ENCODE data around the gene LANCL2. TPM values are rescaled to one million over a fixed set of nuclear protein-coding genes. Genes with fewer than 3 reads are reported as not detected.

Gene LANCL2
- total RNA-seq, 5 donors from 2014 or later (not counting 1 experiment from before 2014, with no cell fraction given): 5.0 to 6.4 (median 6.1) TPM

DNA sequence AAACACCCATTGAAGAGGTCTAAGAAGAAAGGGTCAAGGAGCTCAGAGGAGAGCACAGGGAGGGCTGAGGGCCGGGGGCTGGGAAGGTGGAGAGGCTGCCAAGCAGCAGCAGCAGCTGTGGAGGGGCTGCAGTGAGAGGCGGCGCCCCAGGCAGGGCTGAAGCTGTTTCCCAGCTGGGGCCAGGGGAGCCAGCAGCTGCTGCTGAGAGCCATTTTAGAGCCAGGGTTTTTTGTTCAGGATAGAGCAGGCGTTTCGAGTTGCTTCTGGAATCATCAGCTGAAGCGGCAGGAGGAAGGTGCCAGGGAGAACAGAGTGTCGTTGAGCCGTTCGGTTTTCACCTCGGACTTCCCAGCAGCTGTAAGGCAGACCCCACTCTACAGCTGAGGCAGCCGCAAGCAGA, 62.7 kb downstream of the LANCL2 start:
- no peaks in the 10 kb centered on the region for H3K9me3 Mint-ChIP-seq
- H3K4me3 ChIP-seq (ENCODE audit: control insufficient read depth in 1 of 2, extremely low read depth in 1 of 2, low read length in 1 of 2): no peak overlapping the region
- no peaks in the 10 kb centered on the region for H3K9me3 ChIP-seq
- H3K4me3 Mint-ChIP-seq: no peak overlapping the region
- H3K27ac ChIP-seq (ENCODE audit: low read length): no peak overlapping the region
- H3K36me3 Mint-ChIP-seq: peaks cover 24% of the 10 kb centered on the region
- ChIA-PET CTCF (interaction anchor here in 1 of 2 donors (1.0 kb wide), 1 partner anchor 12 kb away, joined by 3 read pairs; no protein-coding TSS in a partner anchor), POLR2A (no interaction called here)
- WGBS (ENCODE audit: insufficient coverage): 94% methylated on average over 11 of the region's 11 CpGs
- H3K27me3 ChIP-seq (replicated peaks in 1 of 2; ENCODE audit: control insufficient read depth in 2 of 2, extremely low read depth in 1 of 2, insufficient read depth in 2 of 2, low read length in 1 of 2): no peaks in the 10 kb centered on the region
- no peaks in the 10 kb centered on the region for H3K27me3 Mint-ChIP-seq
- DNase-seq: no peak
- H3K27ac Mint-ChIP-seq: no peak overlapping the region
- no peak for ATAC-seq (replicated peaks in 1 of 4)
- peaks cover 0 to 17% of the 10 kb centered on the region in 2 donors for H3K36me3 ChIP-seq (ENCODE audit: control insufficient read depth in 2 of 2, extremely low read depth in 1 of 2, insufficient read depth in 1 of 2, low read length in 1 of 2)
- peaks cover 0 to 2% of the 10 kb centered on the region in 2 experiments for H3K4me1 ChIP-seq (ENCODE audit: control insufficient read depth in 1 of 2, extremely low read depth in 1 of 2, insufficient read depth in 2 of 2, low read length in 2 of 2)
- H3K4me1 Mint-ChIP-seq: peaks cover under 1 to 2% (median 2%) of the 10 kb centered on the region in 3 donors

DNA sequence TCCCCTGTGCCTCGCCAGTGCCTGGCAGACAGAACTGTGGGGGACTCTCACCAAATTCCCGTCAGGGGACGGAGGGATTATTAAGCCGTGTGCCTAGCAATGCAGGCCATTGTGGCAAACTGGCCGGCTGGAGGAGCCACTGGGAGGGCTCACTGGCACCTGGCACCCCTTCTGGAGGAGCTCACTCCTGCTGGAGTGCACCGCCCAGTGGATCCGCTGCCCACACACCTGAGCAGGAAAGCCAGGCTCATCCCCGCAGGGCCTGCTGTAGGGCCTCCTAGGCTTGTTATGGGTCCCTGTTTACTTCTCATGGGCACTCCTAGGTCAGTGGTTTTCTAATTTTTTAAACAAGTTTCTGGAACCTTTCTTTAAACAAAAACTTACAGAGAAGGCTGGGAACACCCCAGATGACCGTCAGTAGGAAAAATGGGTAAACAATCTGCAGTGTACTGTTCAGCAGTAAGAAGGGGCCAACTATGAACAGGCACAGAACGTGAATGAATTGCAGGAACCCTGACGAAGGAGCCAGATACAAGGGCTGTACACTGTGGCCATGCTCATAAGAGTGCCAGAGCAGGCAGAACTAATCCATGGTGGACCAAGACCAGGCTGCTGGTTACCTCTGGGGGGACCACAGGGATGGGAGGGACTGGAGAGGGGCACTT, 64.8 kb downstream of the LANCL2 start:
- no peaks in the 10 kb centered on the region for H3K27me3 Mint-ChIP-seq
- no peaks in the 10 kb centered on the region for H3K27me3 ChIP-seq (replicated peaks in 1 of 2; ENCODE audit: control insufficient read depth in 2 of 2, extremely low read depth in 1 of 2, insufficient read depth in 2 of 2, low read length in 1 of 2)
- WGBS (ENCODE audit: insufficient coverage): 85% methylated on average over 10 of the region's 11 CpGs

DNA sequence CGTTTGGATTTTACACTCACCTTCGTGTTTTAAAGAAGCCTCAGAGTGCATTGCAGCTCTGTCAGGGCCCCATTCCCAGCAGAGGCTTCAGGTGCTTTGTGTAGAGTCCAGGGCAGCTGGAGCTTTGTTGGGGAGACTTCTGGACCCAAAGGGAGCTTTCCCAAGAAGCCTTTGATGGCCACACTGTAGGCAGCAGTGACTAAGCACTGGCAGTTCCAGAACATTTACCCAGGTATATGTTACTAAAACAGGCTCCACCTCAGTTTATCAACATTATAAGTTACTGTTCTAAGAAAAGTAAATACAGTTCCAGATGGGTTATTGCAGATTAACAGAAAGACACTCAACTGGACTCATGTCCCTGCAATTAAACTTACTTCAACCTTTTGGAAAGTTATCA, 66.8 kb downstream of the LANCL2 start:
- Mint-ChIP-seq H3K4me1 (peaks cover 18 to 29% (median 28%) of the 10 kb centered on the region in 3 donors), H3K4me3 (no peak overlapping the region), H3K27ac (no peak overlapping the region), H3K27me3 (no peaks in the 10 kb centered on the region), H3K9me3 (no peaks in the 10 kb centered on the region), H3K36me3 (peaks cover 3% of the 10 kb centered on the region)
- CTCF ChIA-PET: interaction anchor here in 1 of 2 donors (0.6 to 1.7 kb wide), 2 partner anchors 14 to 165 kb away, joined by 3 to 9 read pairs; no protein-coding TSS in a partner anchor
- Histone ChIP-seq H3K27me3 (replicated peaks in 1 of 2; ENCODE audit: control insufficient read depth in 2 of 2, extremely low read depth in 1 of 2, insufficient read depth in 2 of 2, low read length in 1 of 2) (no peaks in the 10 kb centered on the region), H3K4me3 (ENCODE audit: control insufficient read depth in 1 of 2, extremely low read depth in 1 of 2, low read length in 1 of 2) (no peak overlapping the region), H3K27ac (ENCODE audit: low read length) (no peak overlapping the region), H3K36me3 (ENCODE audit: control insufficient read depth in 2 of 2, extremely low read depth in 1 of 2, insufficient read depth in 1 of 2, low read length in 1 of 2) (peaks cover 0 to 4% of the 10 kb centered on the region in 2 donors), H3K4me1 (ENCODE audit: control insufficient read depth in 1 of 2, extremely low read depth in 1 of 2, insufficient read depth in 2 of 2, low read length in 2 of 2) (peaks cover 0 to 21% of the 10 kb centered on the region in 2 experiments), H3K9me3 (no peaks in the 10 kb centered on the region)
- DNase-seq: no peak
- POLR2A ChIA-PET: no interaction called here
- 33% methylated on average over 2 of the region's 2 CpGs for WGBS (ENCODE audit: insufficient coverage)
- no peak for ATAC-seq (replicated peaks in 1 of 4)

More for the DNA sequence above, 64.8 kb downstream of the LANCL2 start:
- Histone ChIP-seq H3K4me1 (ENCODE audit: control insufficient read depth in 1 of 2, extremely low read depth in 1 of 2, insufficient read depth in 2 of 2, low read length in 2 of 2) (peaks cover 0 to 7% of the 10 kb centered on the region in 2 experiments), H3K9me3 (no peaks in the 10 kb centered on the region), H3K4me3 (ENCODE audit: control insufficient read depth in 1 of 2, extremely low read depth in 1 of 2, low read length in 1 of 2) (no peak overlapping the region), H3K27ac (ENCODE audit: low read length) (no peak overlapping the region), H3K36me3 (ENCODE audit: control insufficient read depth in 2 of 2, extremely low read depth in 1 of 2, insufficient read depth in 1 of 2, low read length in 1 of 2) (peaks cover 0 to 15% of the 10 kb centered on the region in 2 donors)
- Mint-ChIP-seq H3K4me3 (no peak overlapping the region), H3K27ac (no peak overlapping the region), H3K9me3 (no peaks in the 10 kb centered on the region), H3K36me3 (peaks cover 23% of the 10 kb centered on the region), H3K4me1 (peaks cover 8 to 14% (median 13%) of the 10 kb centered on the region in 3 donors)
- ATAC-seq (replicated peaks in 1 of 4): no peak
- POLR2A ChIA-PET: no interaction called here
- no peak for DNase-seq
- CTCF ChIA-PET: no interaction called here

DNA sequence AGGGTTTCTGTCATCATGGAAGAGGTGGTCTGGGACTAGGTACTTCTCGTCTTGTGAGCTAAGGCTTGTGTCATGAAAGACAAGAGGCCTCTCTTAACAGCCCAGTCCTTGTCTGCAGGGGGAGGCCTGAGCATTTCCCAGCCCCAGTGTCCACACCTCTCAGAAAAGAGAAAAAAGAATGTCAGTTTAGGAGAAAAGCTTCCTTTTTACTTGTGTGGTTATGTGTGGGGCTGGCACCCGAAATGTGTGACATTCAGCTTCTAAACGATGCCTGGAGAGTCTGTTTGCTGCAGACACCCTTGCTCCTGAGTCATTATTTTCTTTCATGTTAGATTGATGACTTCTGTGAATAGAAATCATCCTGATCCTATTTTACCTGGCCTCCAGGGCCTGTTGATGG, 67.4 kb downstream of the LANCL2 start:
- CTCF ChIA-PET: interaction anchor here in 1 of 2 donors (1.7 kb wide), 1 partner anchor 164 kb away, joined by 9 read pairs; no protein-coding TSS in a partner anchor
- H3K27ac Mint-ChIP-seq: no peak overlapping the region
- H3K27me3 Mint-ChIP-seq: no peaks in the 10 kb centered on the region
- H3K4me3 Mint-ChIP-seq: no peak overlapping the region
- WGBS (ENCODE audit: insufficient coverage): no CpG with 5 or more reads among the region's 3 CpGs
- DNase-seq (no peak), ATAC-seq (replicated peaks in 1 of 4) (peak in 1 of 4 experiments; percentile 10)
- no peak overlapping the region for H3K4me3 ChIP-seq (ENCODE audit: control insufficient read depth in 1 of 2, extremely low read depth in 1 of 2, low read length in 1 of 2)
- no peaks in the 10 kb centered on the region for H3K9me3 Mint-ChIP-seq
- no peak overlapping the region for H3K27ac ChIP-seq (ENCODE audit: low read length)
- H3K27me3 ChIP-seq (replicated peaks in 1 of 2; ENCODE audit: control insufficient read depth in 2 of 2, extremely low read depth in 1 of 2, insufficient read depth in 2 of 2, low read length in 1 of 2): no peaks in the 10 kb centered on the region
- no peaks in the 10 kb centered on the region for H3K9me3 ChIP-seq
- peaks cover 21 to 33% (median 31%) of the 10 kb centered on the region in 3 donors for H3K4me1 Mint-ChIP-seq
- POLR2A ChIA-PET: no interaction called here
- H3K36me3 Mint-ChIP-seq: peaks cover 3% of the 10 kb centered on the region
- H3K4me1 ChIP-seq (ENCODE audit: control insufficient read depth in 1 of 2, extremely low read depth in 1 of 2, insufficient read depth in 2 of 2, low read length in 2 of 2): peaks cover 0 to 21% of the 10 kb centered on the region in 2 experiments
- H3K36me3 ChIP-seq (ENCODE audit: control insufficient read depth in 2 of 2, extremely low read depth in 1 of 2, insufficient read depth in 1 of 2, low read length in 1 of 2): peaks cover 0 to 4% of the 10 kb centered on the region in 2 donors

DNA sequence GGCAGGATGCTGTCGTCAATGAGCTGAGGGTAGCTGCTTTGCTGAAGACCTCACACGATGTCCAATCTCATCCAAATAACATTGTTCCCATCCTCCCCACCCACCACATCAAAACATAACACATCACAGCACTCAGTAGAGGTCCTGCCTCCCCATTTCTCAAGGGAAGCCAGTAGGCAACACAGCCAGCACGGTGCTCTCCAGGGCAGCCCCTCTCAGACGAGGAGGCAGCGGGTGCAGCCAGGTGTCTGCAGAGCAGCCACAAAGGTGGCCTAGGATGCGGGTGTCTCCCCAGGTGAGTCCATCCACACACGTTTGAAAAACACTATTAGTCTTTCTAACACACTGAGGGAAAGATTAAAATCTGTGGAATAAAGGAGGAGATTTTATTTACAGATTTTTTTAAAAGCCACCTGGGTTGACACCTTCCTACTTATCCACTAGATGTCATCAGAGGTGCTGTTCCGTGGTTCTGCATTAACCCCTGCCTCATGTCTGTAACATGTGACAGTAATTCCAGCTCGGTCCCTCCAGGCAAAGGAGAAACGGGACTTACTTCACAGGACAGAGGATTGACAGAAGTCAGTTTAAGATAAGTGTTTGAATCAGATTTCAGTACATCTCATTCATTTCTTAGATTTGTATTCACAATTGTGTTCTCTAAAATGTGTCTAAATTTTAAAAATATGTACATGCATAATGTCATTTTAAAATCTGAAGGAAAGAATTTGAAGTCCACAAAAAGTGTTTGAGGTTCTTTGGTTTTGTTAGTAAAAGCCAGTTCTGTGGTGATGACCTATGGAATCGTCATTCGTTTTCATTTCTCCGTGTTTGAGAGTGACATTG, 68.0 kb downstream of the LANCL2 start:
- Mint-ChIP-seq H3K9me3 (no peaks in the 10 kb centered on the region), H3K27ac (peak overlapping the region; percentile 39 to 41), H3K36me3 (peaks cover 3% of the 10 kb centered on the region), H3K4me3 (no peak overlapping the region), H3K4me1 (peaks cover 28 to 36% (median 34%) of the 10 kb centered on the region in 3 donors), H3K27me3 (no peaks in the 10 kb centered on the region)
- Histone ChIP-seq H3K36me3 (ENCODE audit: control insufficient read depth in 2 of 2, extremely low read depth in 1 of 2, insufficient read depth in 1 of 2, low read length in 1 of 2) (peaks cover 0 to 3% of the 10 kb centered on the region in 2 donors), H3K27ac (ENCODE audit: low read length) (no peak overlapping the region), H3K4me3 (ENCODE audit: control insufficient read depth in 1 of 2, extremely low read depth in 1 of 2, low read length in 1 of 2) (no peak overlapping the region), H3K27me3 (replicated peaks in 1 of 2; ENCODE audit: control insufficient read depth in 2 of 2, extremely low read depth in 1 of 2, insufficient read depth in 2 of 2, low read length in 1 of 2) (no peaks in the 10 kb centered on the region), H3K9me3 (no peaks in the 10 kb centered on the region), H3K4me1 (ENCODE audit: control insufficient read depth in 1 of 2, extremely low read depth in 1 of 2, insufficient read depth in 2 of 2, low read length in 2 of 2) (peaks cover 1 to 21% of the 10 kb centered on the region in 2 experiments)
- ChIA-PET POLR2A (no interaction called here), CTCF (interaction anchor here in 1 of 2 donors (1.7 kb wide), 1 partner anchor 164 kb away, joined by 9 read pairs; no protein-coding TSS in a partner anchor)
- DNase-seq: peak in 3 of 35 experiments; percentile 7 to 57 (median 14)
- 70% methylated on average over 9 of the region's 13 CpGs for WGBS (ENCODE audit: insufficient coverage)
- peak; percentile 53 to 75 (median 68) for ATAC-seq (replicated peaks in 1 of 4)

DNA sequence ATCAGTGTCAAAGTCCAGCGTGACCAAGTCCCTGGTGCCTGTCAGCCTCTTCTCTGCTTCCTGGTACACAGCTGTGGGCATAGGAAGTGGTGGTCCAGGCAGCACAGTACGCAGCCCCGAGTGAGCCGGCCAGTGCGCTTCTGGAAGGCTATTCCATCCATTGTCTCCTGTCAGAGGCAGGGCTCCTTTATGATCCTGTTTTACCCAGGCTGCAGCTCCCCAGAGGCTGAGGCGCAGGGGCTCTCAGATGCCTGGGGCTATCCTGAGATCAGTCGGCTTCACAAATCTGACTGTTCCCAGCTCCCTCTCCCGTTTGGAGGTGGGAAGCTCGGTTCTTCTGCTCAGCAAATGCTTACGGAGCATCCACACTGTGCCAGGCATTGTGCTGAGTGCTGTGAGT, 70.3 kb downstream of the LANCL2 start:
- Mint-ChIP-seq H3K4me1 (peaks cover 43 to 59% (median 57%) of the 10 kb centered on the region in 3 donors), H3K27ac (peak overlapping the region in 1 of 2 donors; percentile 22), H3K27me3 (no peaks in the 10 kb centered on the region), H3K36me3 (no peaks in the 10 kb centered on the region), H3K9me3 (no peaks in the 10 kb centered on the region), H3K4me3 (no peak overlapping the region)
- H3K9me3 ChIP-seq: no peaks in the 10 kb centered on the region
- ChIA-PET POLR2A (no interaction called here), CTCF (interaction anchor here in 1 of 2 donors (0.9 to 1.1 kb wide), 2 partner anchors 9 to 20 kb away, joined by 3 to 4 read pairs; no protein-coding TSS in a partner anchor)
- 96% methylated on average over 7 of the region's 10 CpGs for WGBS (ENCODE audit: insufficient coverage)
- no peaks in the 10 kb centered on the region for H3K27me3 ChIP-seq (replicated peaks in 1 of 2; ENCODE audit: control insufficient read depth in 2 of 2, extremely low read depth in 1 of 2, insufficient read depth in 2 of 2, low read length in 1 of 2)
- ATAC-seq (replicated peaks in 1 of 4) (no peak), DNase-seq (no peak)
- no peak overlapping the region for H3K4me3 ChIP-seq (ENCODE audit: control insufficient read depth in 1 of 2, extremely low read depth in 1 of 2, low read length in 1 of 2)
- peaks cover 2 to 37% of the 10 kb centered on the region in 2 experiments for H3K4me1 ChIP-seq (ENCODE audit: control insufficient read depth in 1 of 2, extremely low read depth in 1 of 2, insufficient read depth in 2 of 2, low read length in 2 of 2)
- no peak overlapping the region for H3K27ac ChIP-seq (ENCODE audit: low read length)
- no peaks in the 10 kb centered on the region for H3K36me3 ChIP-seq (ENCODE audit: control insufficient read depth in 2 of 2, extremely low read depth in 1 of 2, insufficient read depth in 1 of 2, low read length in 1 of 2)

All from T-cell (primary cell).